ENCODE measurements around the gene PAFAH2.

DNA sequence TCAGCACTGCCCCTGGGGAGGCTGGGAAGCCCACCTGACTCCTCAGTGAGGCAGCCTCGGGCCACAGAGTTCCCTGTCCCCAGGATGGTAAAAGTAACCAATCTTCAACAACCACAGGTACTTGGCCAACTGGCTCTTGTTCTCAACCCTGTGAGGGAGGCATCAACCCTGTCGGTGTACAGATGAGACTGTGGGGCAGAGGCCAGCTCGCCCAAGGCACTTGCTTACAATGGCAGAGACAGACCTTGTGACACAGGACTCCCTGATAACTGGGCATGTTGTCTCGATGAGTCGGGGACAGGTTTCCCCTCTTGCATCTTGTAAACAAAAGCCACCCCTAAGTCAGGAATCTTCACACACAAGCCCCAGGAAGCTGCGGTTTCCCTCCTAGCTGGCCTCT lies 40.0 kb upstream of the PAFAH2 start:
- TF ChIP-seq CTCF (IDR thresholded peaks at IDR 0.05) = no peak
- TF ChIP-seq POLR2A (IDR thresholded peaks at IDR 0.05) = no peak

All from adrenal gland (tissue), 5 donors.